GM12891 (cell line): ENCODE results near the gene CALML5.

Experiments used
- POLR2A ChIP-seq: IDR thresholded peaks from 2 replicates; pipeline ENCODE4 v1.6.1; 2011; ENCODE audit warnings: low read depth, low read length, control low read depth
- POLR2AphosphoS5 ChIP-seq: IDR thresholded peaks from 2 replicates; pipeline ENCODE4 v1.6.1; 2011; ENCODE audit warnings: low read depth, low read length, control low read depth
- POU2F2 ChIP-seq: IDR thresholded peaks from 2 replicates; pipeline ENCODE4 v1.6.1; 2011; ENCODE audit warnings: low read depth, mild to moderate bottlenecking, control low read depth, low read length, moderate library complexity
- SPI1 ChIP-seq: IDR thresholded peaks from 2 replicates; pipeline ENCODE4 v1.6.1; 2011; ENCODE audit warnings: low read depth, low read length, control low read depth
- TAF1 ChIP-seq: IDR thresholded peaks from 2 replicates; pipeline ENCODE4 v1.6.1; 2011; ENCODE audit warnings: low read depth, low read length, control low read depth

DNA sequence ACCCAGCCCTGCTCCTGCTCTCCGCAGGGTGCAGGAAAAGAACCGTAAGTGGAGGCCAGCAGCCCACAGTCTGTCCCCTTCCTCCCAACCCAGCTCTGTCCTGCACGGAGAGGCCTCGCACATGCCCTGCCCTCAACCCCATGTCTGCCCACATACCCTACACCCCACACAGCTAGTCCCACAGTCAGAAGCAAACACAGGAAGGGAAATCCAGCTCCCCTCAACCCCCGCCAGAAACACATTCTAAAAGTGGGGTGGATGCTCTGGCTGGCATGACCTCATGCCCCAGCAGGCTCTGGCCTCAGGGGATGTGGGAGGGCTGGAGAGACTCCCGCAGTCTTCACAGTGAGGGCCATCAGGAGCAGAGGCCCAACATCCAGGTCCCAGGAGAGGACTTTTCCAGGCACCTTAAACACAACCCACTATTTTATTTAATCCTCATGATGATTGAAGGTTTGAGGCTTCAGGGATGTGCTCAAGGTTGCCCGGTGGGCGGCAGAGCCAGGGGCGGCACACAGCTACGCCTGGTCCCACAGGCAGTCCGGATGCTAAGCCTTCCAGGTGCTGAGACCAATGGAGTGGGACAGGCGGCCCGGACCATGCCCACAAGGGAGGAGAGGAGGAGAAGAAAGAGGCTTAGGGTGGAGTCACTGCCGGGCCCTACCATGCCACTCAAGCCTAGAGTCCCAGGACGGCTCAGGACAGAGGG is 29.9 kb downstream of the CALML5 start:
- no peak for TF ChIP-seq POLR2A
- TF ChIP-seq POLR2AphosphoS5 = no peak
- no peak for TF ChIP-seq TAF1
- no peak for TF ChIP-seq POU2F2
- no peak for TF ChIP-seq SPI1
